ENCODE results near the gene PCDHA1.

Gene PCDHA1

DNA sequence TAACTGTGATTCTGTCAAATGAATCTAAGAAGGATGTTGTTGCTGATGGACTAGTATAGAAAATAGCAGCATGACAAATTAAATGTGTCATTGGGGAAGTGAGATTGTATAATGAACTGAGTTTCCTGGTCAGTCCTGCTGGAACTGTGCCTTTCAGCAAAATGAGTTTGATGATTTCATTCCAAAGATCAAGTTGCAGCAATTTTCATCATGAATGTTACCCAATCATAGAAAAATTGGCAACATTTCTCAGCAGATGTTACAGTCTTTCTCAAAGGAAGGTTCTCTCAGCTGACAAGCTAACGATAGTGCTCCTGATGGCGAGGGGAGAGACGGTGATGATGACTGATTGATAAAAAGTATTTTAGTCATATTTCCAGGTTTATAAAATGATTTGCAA, 191.1 kb downstream of the PCDHA1 start:
- TF ChIP-seq, protein P1, sequence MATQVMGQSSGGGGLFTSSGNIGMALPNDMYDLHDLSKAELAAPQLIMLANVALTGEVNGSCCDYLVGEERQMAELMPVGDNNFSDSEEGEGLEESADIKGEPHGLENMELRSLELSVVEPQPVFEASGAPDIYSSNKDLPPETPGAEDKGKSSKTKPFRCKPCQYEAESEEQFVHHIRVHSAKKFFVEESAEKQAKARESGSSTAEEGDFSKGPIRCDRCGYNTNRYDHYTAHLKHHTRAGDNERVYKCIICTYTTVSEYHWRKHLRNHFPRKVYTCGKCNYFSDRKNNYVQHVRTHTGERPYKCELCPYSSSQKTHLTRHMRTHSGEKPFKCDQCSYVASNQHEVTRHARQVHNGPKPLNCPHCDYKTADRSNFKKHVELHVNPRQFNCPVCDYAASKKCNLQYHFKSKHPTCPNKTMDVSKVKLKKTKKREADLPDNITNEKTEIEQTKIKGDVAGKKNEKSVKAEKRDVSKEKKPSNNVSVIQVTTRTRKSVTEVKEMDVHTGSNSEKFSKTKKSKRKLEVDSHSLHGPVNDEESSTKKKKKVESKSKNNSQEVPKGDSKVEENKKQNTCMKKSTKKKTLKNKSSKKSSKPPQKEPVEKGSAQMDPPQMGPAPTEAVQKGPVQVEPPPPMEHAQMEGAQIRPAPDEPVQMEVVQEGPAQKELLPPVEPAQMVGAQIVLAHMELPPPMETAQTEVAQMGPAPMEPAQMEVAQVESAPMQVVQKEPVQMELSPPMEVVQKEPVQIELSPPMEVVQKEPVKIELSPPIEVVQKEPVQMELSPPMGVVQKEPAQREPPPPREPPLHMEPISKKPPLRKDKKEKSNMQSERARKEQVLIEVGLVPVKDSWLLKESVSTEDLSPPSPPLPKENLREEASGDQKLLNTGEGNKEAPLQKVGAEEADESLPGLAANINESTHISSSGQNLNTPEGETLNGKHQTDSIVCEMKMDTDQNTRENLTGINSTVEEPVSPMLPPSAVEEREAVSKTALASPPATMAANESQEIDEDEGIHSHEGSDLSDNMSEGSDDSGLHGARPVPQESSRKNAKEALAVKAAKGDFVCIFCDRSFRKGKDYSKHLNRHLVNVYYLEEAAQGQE (IDR thresholded peaks at IDR 0.05; ENCODE audit: insufficient read depth in 1 of 2, low read depth in 2 of 2, low read length in 2 of 2), result no peak
- TF ChIP-seq SIN3A (IDR thresholded peaks at IDR 0.05; ENCODE audit: borderline replicate concordance, insufficient read depth, low read length), result no peak
- no peak for TF ChIP-seq TAF1 (IDR thresholded peaks at IDR 0.05; ENCODE audit: borderline replicate concordance, insufficient read depth, low read length)
- no peak for TF ChIP-seq FOXP2 (optimal IDR thresholded peaks at IDR 0.05; ENCODE audit: borderline replicate concordance, extremely low read depth, extremely low read length, insufficient read depth)
- TF ChIP-seq POLR2AphosphoS5 (IDR thresholded peaks at IDR 0.05; ENCODE audit: low read depth, low read length), result no peak

DNA sequence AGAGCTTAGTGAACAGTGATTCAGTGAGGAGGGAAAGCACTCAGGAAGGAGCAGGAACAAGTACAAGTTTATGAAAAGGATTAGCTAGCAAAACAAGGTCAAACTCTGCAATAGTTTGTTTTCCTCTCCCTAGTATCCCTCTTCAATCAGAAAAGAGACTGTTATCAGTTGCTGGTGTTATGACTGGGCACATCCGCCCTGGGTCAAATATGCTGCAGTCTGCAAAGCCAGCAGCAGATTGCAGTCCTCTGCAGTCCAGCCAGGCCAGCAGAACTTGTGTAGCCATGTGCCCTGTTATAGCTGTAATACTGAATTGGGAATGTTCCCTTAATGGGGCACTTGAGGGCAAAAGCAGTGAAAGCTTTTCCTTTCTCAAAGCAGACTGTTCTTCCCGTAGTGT, 192.3 kb downstream of the PCDHA1 start:
- TF ChIP-seq, protein P1 (IDR thresholded peaks at IDR 0.05; ENCODE audit: insufficient read depth in 1 of 2, low read depth in 2 of 2, low read length in 2 of 2), result no peak
- TF ChIP-seq SIN3A (IDR thresholded peaks at IDR 0.05; ENCODE audit: borderline replicate concordance, insufficient read depth, low read length), result no peak

- TF ChIP-seq TAF1 (IDR thresholded peaks at IDR 0.05; ENCODE audit: borderline replicate concordance, insufficient read depth, low read length) (no peak), FOXP2 (optimal IDR thresholded peaks at IDR 0.05; ENCODE audit: borderline replicate concordance, extremely low read depth, extremely low read length, insufficient read depth) (no peak), SIN3A (IDR thresholded peaks at IDR 0.05; ENCODE audit: borderline replicate concordance, insufficient read depth, low read length) (no peak), POLR2AphosphoS5 (IDR thresholded peaks at IDR 0.05; ENCODE audit: low read depth, low read length) (no peak)
- TF ChIP-seq, protein P1 (IDR thresholded peaks at IDR 0.05; ENCODE audit: insufficient read depth in 1 of 2, low read depth in 2 of 2, low read length in 2 of 2), result no peak
These were observed 193.0 kb downstream of the PCDHA1 start for GRCh38 chr5:140978983-140979382.

GRCh38 chr5:140982083-140982716, 196.3 kb downstream of the PCDHA1 start:
- TF ChIP-seq FOXP2 (optimal IDR thresholded peaks at IDR 0.05; ENCODE audit: borderline replicate concordance, extremely low read depth, extremely low read length, insufficient read depth) (no peak), POLR2AphosphoS5 (IDR thresholded peaks at IDR 0.05; ENCODE audit: low read depth, low read length) (no peak), TAF1 (IDR thresholded peaks at IDR 0.05; ENCODE audit: borderline replicate concordance, insufficient read depth, low read length) (no peak), SIN3A (IDR thresholded peaks at IDR 0.05; ENCODE audit: borderline replicate concordance, insufficient read depth, low read length) (no peak)
- TF ChIP-seq, protein P1 (IDR thresholded peaks at IDR 0.05; ENCODE audit: insufficient read depth in 1 of 2, low read depth in 2 of 2, low read length in 2 of 2), result no peak

- TF ChIP-seq POLR2AphosphoS5 (IDR thresholded peaks at IDR 0.05; ENCODE audit: low read depth, low read length) (no peak), SIN3A (IDR thresholded peaks at IDR 0.05; ENCODE audit: borderline replicate concordance, insufficient read depth, low read length) (no peak), FOXP2 (optimal IDR thresholded peaks at IDR 0.05; ENCODE audit: borderline replicate concordance, extremely low read depth, extremely low read length, insufficient read depth) (no peak), TAF1 (IDR thresholded peaks at IDR 0.05; ENCODE audit: borderline replicate concordance, insufficient read depth, low read length) (no peak)
- TF ChIP-seq, protein P1 (IDR thresholded peaks at IDR 0.05; ENCODE audit: insufficient read depth in 1 of 2, low read depth in 2 of 2, low read length in 2 of 2), result no peak
These were observed 200.2 kb downstream of the PCDHA1 start for GRCh38 chr5:140986117-140986521.
